HL-60 (cell line): ENCODE results near the gene COL1A2.

Experiments
- GABPA ChIP-seq: IDR thresholded peaks from 2 replicates; pipeline ENCODE4 v1.6.1; 2012; ENCODE audit warnings: low read depth
- POLR2AphosphoS5 ChIP-seq: IDR thresholded peaks from 2 replicates; pipeline ENCODE4 v1.6.1; 2012; ENCODE audit warnings: low read depth
- TF ChIP-seq, protein P1 (sequence below): IDR thresholded peaks from 2 replicates; pipeline ENCODE4 v1.6.1; 2012; ENCODE audit warnings: low read depth; ENCODE audit not compliant: insufficient replicate concordance
- TF ChIP-seq, protein P2 (sequence below): IDR thresholded peaks from one replicate; pipeline ENCODE4 v1.5.1; 2011; ENCODE audit warnings: low read length, control low read depth, inconsistent platforms; ENCODE audit not compliant: insufficient read depth

DNA sequence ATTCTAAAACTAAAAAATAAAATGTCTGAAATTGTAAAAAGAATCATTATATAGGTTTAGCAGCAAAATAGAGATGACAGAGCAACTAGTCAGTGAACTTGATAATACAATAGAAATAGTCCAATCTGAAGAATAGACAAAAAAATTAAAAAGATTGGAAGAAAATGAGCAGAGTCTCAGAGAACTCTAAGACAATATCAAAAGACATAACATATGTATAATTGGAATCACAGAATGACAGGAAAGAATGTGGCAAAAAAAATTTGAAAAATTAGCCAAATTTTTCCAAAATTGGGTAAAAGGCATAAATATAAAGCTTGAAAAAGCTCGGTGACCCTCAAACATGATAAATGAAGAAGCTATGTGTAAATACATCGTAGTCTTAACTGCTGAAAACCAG lies 76.9 kb downstream of the COL1A2 start:
- TF ChIP-seq, protein P1, sequence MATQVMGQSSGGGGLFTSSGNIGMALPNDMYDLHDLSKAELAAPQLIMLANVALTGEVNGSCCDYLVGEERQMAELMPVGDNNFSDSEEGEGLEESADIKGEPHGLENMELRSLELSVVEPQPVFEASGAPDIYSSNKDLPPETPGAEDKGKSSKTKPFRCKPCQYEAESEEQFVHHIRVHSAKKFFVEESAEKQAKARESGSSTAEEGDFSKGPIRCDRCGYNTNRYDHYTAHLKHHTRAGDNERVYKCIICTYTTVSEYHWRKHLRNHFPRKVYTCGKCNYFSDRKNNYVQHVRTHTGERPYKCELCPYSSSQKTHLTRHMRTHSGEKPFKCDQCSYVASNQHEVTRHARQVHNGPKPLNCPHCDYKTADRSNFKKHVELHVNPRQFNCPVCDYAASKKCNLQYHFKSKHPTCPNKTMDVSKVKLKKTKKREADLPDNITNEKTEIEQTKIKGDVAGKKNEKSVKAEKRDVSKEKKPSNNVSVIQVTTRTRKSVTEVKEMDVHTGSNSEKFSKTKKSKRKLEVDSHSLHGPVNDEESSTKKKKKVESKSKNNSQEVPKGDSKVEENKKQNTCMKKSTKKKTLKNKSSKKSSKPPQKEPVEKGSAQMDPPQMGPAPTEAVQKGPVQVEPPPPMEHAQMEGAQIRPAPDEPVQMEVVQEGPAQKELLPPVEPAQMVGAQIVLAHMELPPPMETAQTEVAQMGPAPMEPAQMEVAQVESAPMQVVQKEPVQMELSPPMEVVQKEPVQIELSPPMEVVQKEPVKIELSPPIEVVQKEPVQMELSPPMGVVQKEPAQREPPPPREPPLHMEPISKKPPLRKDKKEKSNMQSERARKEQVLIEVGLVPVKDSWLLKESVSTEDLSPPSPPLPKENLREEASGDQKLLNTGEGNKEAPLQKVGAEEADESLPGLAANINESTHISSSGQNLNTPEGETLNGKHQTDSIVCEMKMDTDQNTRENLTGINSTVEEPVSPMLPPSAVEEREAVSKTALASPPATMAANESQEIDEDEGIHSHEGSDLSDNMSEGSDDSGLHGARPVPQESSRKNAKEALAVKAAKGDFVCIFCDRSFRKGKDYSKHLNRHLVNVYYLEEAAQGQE, result no peak
- TF ChIP-seq, protein P2, sequence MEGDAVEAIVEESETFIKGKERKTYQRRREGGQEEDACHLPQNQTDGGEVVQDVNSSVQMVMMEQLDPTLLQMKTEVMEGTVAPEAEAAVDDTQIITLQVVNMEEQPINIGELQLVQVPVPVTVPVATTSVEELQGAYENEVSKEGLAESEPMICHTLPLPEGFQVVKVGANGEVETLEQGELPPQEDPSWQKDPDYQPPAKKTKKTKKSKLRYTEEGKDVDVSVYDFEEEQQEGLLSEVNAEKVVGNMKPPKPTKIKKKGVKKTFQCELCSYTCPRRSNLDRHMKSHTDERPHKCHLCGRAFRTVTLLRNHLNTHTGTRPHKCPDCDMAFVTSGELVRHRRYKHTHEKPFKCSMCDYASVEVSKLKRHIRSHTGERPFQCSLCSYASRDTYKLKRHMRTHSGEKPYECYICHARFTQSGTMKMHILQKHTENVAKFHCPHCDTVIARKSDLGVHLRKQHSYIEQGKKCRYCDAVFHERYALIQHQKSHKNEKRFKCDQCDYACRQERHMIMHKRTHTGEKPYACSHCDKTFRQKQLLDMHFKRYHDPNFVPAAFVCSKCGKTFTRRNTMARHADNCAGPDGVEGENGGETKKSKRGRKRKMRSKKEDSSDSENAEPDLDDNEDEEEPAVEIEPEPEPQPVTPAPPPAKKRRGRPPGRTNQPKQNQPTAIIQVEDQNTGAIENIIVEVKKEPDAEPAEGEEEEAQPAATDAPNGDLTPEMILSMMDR, result no peak
- TF ChIP-seq POLR2AphosphoS5, result no peak
- no peak for TF ChIP-seq GABPA
